GM21723 (cell line): ENCODE results near the gene USP53.
"Not testable (repeated sequence)": the region's sequence is repeated elsewhere in the genome, so short reads cannot be mapped to it uniquely, and the experiment has no call there.

ENCODE experiments used
- ATAC-seq: cut with Tn5 transposase; IDR thresholded peaks from one replicate; pipeline ENCODE4 v1.9.1; 2021; ENCODE audit warnings: mild to moderate bottlenecking, moderate library complexity; ENCODE audit not compliant: unreplicated experiment

Gene USP53

DNA sequence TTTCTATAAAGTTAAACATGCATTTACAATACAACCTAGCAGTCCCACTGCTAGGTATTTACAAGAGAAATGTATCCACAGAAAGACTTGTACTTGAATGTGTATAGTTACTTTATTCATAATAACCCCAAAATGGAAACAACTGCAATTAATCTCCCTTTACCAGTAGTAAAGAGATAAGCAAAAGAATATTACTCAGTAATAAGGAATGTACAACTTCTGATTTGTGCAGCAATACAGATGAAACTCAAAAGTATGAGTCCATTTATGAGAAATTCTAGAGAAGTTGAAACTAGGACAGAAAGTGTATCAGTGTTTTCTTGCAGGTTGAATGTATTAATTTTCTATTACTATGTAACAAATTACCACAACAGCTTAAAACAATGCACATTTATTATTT lies 15.2 kb downstream of the USP53 start:
- no peak for ATAC-seq

DNA sequence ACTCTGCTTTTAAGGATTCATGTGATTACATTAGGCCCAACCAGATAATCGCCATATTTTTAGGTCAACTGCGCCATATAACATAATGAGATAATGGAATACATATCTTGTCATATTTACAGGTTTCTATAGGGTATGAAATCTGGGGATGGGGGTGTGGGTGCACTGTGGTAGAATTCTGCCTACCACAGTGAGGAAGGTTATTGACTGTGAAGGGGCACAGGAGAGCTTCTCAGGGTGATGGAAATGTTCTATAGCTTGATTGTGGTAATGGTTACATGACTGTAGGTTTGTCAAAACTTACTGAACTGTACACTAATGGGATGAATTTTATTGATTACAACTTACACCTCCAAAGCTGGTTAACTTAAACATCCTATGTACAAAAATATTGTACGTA lies 15.9 kb downstream of the USP53 start:
- no peak for ATAC-seq

DNA sequence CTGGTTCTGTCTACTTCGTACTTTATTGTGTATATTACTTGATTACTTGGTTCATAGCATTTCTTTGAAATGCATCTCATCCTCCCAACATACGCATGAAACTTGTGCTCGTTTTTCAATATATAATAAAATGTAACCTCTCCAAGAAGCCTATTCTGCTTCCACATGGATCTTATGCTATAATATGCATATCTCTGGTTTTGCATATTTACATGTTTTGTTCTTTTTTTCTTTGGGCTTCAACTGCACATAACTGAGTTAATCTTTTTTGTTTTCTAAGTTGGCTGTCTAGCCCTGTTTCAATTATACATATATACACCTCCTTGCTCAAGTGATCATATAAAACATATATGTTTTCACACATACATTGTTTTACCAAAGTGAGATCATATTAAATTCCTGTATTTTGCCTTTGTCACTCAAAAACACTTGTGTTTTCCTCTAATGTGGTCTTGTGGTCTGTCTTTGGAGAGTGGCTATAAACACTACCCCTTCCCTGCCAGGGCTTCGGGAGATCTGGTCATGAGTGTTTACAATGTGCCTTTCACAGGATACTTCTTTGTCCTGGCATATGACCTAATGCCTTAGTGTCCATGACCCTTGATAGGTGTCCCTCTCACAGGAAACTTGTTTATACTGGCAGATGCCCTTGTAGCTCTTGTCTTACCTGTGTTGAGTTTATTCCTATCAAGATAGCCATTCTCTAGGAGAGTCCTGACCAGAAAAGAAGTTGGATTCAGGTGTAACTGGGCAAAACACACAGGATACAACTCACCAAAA lies 17.6 kb downstream of the USP53 start:
- no peak for ATAC-seq

GRCh38 chr4:119231491-119231890 lies 19.0 kb downstream of the USP53 start:
- ATAC-seq = no peak

- no peak for ATAC-seq
Observed at GRCh38 chr4:119232286-119232685, 19.8 kb downstream of the USP53 start.

GRCh38 chr4:119233191-119233590 lies 20.7 kb downstream of the USP53 start:
- no peak for ATAC-seq

GRCh38 chr4:119233750-119234149 lies 21.2 kb downstream of the USP53 start:
- ATAC-seq = no peak

DNA sequence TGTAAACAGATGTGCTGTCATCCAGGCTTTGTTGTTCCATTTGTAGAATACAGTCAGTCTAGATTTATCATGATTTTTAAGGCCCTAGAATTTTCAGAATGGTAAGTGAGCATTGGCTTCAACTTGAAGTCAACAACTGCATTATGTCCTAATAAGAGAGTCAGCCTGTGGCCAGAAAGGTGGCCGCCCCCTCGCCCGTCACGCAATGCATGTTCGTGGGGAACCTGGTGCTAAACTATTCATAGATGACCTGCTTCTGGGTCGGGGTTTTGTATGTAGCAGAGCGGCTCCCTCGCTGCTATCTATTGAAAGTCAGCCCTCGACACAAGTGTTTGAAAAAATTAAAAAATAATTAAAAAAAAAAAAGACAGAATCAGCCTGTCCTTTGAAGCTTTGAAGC lies 24.7 kb downstream of the USP53 start:
- no peak for ATAC-seq

- ATAC-seq = no peak
Observed at GRCh38 chr4:119237642-119238041, 25.1 kb downstream of the USP53 start.

DNA sequence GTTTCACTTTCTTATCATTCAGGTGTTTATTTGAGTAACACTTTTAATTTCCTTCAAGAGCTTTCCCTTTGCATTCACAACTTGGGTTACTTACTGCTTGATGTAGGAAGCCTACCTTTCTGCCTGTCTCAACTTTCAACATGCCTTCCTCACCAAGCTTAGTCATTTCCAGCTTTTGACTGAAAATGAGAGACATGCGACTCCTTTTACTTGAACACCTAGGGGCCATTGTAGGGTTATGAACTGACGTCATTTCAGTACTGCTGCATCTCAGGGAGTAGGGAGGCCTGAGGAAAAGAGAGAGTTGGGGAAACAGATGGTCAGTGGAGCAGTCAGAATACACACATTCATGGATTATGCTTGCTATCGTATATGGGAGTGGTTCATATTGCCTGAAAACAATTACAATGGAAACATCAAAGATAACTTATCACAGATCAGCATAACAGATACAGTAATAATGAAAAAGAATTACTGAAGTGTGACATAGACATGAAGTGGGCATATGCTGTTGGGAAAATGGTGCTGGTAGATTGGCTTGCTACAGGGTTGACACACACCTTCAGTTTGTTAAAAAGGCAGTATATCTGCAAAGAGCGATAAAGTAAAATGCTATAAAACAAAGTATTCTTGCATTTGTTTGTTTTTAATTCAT lies 25.7 kb downstream of the USP53 start:
- peak; percentile 98 for ATAC-seq

DNA sequence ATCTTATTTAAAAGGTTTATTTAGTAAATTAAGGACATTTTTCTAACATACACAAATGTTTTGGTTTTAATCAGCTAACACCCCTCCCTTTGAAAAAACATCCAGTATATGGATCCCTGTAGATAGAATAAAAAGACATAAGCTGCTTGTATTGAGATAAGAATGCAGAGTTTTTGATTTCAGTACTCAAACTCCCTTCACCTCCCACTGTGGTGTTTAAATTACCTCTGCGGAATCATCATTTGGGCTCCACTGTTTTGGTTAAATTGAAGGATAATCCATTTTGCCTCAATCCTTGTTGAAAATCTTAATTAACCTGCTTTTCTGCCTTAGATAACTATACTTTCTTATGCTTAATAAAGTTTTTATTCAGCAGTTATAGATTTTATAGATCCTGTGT lies 27.6 kb downstream of the USP53 start:
- no peak for ATAC-seq

- ATAC-seq = no peak
Observed at GRCh38 chr4:119240568-119240967, 28.1 kb downstream of the USP53 start.

- ATAC-seq = no peak
Observed at GRCh38 chr4:119242417-119242816, 29.9 kb downstream of the USP53 start.

GRCh38 chr4:119243868-119244267 lies 31.4 kb downstream of the USP53 start:
- no peak for ATAC-seq

DNA sequence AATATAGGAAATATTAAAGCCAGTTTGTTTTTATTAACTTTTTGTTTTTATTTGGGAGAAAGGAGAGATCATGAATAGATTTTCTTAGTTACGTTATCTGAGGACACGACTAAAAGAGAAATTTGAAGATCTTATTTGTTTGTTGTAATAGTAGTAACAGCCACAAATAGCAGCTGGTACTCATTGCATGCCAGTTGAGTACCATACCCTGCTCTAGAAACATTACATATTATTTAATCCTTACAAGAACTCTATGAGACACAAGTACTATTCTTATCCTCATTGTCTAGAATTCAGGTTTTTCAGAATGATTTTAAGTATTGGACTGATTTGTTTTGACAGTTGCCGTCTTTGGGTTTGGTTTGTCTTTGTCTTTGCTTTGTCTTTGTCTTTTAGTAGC lies 31.8 kb downstream of the USP53 start:
- no peak for ATAC-seq

DNA sequence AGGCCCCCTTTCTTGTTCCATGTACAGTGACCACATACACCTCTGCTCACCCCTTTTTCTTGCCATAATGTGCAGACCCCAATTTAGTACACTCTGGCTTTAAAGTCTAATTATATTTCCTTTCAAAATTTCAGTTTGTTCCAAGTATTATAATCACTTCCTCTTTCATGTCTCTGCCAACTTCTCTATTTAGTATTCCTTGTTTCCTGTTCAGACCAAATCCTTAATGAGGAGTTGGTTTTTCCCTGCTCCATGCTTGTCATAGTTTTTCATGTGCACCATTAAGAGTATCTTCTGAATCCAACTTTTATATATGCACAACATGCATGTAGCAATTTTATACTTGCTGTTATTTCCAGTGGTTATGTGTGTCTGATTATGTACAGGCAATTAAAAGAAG lies 32.3 kb downstream of the USP53 start:
- ATAC-seq = no peak

GRCh38 chr4:119246177-119246733 lies 33.7 kb downstream of the USP53 start:
- no peak for ATAC-seq

DNA sequence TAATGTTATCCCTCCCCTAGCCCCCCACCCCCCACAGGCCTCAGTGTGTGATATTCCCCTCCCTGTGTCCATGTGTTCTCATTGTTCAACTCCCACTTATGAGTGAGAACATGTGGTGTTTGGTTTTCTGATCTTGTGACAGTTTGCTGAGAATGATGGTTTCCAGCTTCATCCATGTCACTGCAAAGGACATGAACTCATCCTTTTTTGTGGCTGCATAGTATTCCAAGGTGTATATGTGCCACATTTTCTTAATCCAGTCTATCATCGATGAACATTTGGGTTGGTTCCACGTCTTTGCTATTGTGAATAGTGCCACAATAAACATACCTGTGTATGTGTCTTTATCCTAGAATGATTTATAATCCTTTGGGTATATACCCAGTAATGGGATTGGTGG lies 38.5 kb downstream of the USP53 start:
- ATAC-seq = not testable (repeated sequence)

DNA sequence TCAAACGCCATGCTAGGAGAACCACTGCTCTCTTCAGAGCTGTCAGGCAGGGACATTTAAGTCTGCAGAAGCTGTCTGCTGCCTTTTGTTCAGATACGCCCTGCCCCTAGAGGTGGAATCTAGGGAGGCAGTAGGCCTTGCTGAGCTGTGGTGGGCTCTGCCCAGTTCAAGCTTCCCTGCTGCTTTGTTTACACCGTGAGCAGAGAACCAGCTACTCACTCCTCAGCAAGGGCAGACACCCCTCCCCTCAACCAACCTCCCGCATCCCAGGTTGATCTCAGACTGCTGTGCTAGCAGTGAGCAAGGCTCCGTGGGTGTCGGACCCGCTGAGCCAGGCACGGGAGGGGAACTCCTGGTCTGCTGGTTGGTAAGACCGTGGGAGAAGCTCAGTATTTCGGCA lies 42.7 kb downstream of the USP53 start:
- not testable (repeated sequence) for ATAC-seq

DNA sequence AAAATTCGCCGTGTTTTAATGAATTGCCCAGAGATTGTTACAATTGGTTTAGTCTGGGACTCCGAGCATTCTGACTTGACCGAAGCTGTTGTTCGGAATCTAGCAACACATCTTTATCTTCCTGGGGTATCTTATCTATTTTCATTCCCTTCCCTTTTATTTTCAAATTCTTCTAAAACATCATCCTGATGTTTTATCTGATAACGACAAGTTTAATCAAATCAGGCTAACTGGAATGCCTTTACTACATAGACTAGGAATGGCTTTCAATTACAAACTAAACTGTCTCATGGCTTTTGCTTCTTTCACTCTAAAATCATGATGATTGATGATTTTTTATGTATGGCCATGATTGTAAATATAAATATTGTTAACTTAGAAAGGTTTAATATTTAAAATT lies 48.0 kb downstream of the USP53 start:
- ATAC-seq = no peak

DNA sequence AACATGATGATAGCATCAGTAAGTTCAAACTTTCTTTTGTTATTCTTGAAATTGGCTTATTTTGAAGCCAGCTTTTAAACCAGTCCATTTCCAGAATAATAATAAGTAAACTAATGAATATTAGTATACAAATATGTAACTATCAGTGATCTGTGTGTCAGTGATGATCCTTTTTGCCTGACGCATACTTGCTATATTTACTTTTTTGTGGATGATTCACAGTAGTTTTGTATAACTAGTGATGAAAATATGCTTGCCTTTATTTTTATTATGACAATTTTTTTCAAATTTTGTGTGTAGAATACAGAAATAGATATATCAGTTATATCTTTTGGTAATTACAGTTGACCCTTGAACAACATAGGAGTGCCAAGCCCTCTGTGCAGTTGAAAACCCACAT lies 49.5 kb downstream of the USP53 start:
- no peak for ATAC-seq

DNA sequence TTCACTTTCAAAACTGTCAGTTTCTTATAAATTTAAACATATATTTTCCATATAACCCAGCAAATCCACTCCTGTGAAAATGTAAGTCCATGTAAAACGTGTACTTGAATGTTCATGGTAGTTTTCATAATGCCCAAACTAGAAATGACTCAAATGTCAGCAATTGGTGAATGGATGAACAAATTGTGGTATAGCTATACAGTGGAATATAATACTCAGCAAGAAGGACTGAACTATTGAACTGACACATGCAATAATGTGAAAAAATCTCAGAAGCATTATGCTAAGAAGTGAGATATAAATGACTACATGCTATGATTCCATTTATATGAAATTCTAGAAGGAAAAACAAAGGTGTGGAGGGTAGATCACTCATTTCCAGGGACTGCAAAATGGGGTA lies 52.2 kb downstream of the USP53 start:
- no peak for ATAC-seq
